ENCODE data around the gene NBEAL2. TPM values are rescaled to one million over a fixed set of nuclear protein-coding genes. Genes with fewer than 3 reads are reported as not detected.
A peak's percentile ranks its signal among the peaks of the same experiment; 100 is the strongest.
"Not testable (repeated sequence)": the region's sequence is repeated elsewhere in the genome, so short reads cannot be mapped to it uniquely, and the experiment has no call there.

The NBEAL2 gene
- total RNA-seq, 1 experiment from 2014 or later, result 0.95 TPM

GRCh38 chr3:47024932-47025331 is 45.5 kb downstream of the NBEAL2 start:
- Histone ChIP-seq H3K4me3 (no peak overlapping the region), H3K36me3 (peaks cover under 1% of the 10 kb centered on the region; the same call in 1 of the 2 replicates), H3K9me3 (replicated peaks) (no peaks in the 10 kb centered on the region), H3K27ac (no peak overlapping the region), H3K4me1 (no peaks in the 10 kb centered on the region), H3K27me3 (no peaks in the 10 kb centered on the region)
- no peak for DNase-seq

- H3K27me3 ChIP-seq; H3K9me3 ChIP-seq (replicated peaks); H3K36me3 ChIP-seq; H3K4me3 ChIP-seq; H3K4me1 ChIP-seq; DNase-seq; H3K27ac ChIP-seq: not testable (repeated sequence)
Measured at GRCh38 chr3:47026432-47026831, 47.0 kb downstream of the NBEAL2 start.

- no peak overlapping the region for H3K4me3 ChIP-seq
- H3K27ac ChIP-seq, result no peak overlapping the region
- no peaks in the 10 kb centered on the region for H3K9me3 ChIP-seq (replicated peaks)
- no peaks in the 10 kb centered on the region; the same call in 1 of the 2 replicates for H3K36me3 ChIP-seq
- H3K27me3 ChIP-seq, result no peaks in the 10 kb centered on the region
- no peak for DNase-seq
- no peaks in the 10 kb centered on the region for H3K4me1 ChIP-seq
Measured at GRCh38 chr3:47028146-47028545, 48.7 kb downstream of the NBEAL2 start.

- no peaks in the 10 kb centered on the region for H3K9me3 ChIP-seq (replicated peaks)
- H3K4me1 ChIP-seq, result no peaks in the 10 kb centered on the region
- no peak overlapping the region for H3K27ac ChIP-seq
- no peaks in the 10 kb centered on the region for H3K27me3 ChIP-seq
- H3K36me3 ChIP-seq, result no peaks in the 10 kb centered on the region; the same call in 1 of the 2 replicates
- no peak for DNase-seq
- no peak overlapping the region for H3K4me3 ChIP-seq
Measured at GRCh38 chr3:47028667-47029066, 49.2 kb downstream of the NBEAL2 start.

GRCh38 chr3:47031041-47031440 is 51.6 kb downstream of the NBEAL2 start:
- H3K27me3 ChIP-seq; H3K27ac ChIP-seq; H3K4me3 ChIP-seq; DNase-seq; H3K36me3 ChIP-seq; H3K9me3 ChIP-seq (replicated peaks); H3K4me1 ChIP-seq: not testable (repeated sequence)

- peaks cover 5% of the 10 kb centered on the region; the same call in 1 of the 2 replicates for H3K4me1 ChIP-seq
- H3K27me3 ChIP-seq, result no peaks in the 10 kb centered on the region
- H3K36me3 ChIP-seq, result peaks cover 25% of the 10 kb centered on the region
- H3K9me3 ChIP-seq (replicated peaks), result no peaks in the 10 kb centered on the region
- DNase-seq, result peak; percentile 55 to 74
- no peak overlapping the region for H3K4me3 ChIP-seq
- no peak overlapping the region for H3K27ac ChIP-seq
Measured at GRCh38 chr3:47034868-47035489, 55.5 kb downstream of the NBEAL2 start.

- H3K27me3 ChIP-seq, result no peaks in the 10 kb centered on the region
- H3K4me1 ChIP-seq, result peaks cover 5% of the 10 kb centered on the region; the same call in 1 of the 2 replicates
- H3K27ac ChIP-seq, result no peak overlapping the region
- H3K36me3 ChIP-seq, result peaks cover 31% of the 10 kb centered on the region
- DNase-seq, result peak in 1 of 2 experiments; percentile 40
- H3K4me3 ChIP-seq, result no peak overlapping the region
- H3K9me3 ChIP-seq (replicated peaks), result no peaks in the 10 kb centered on the region
Measured at GRCh38 chr3:47035645-47036044, 56.2 kb downstream of the NBEAL2 start.

GRCh38 chr3:47036145-47036544 is 56.7 kb downstream of the NBEAL2 start:
- DNase-seq, result no peak
- peaks cover 5% of the 10 kb centered on the region; the same call in 1 of the 2 replicates for H3K4me1 ChIP-seq
- H3K9me3 ChIP-seq (replicated peaks), result no peaks in the 10 kb centered on the region
- H3K4me3 ChIP-seq, result no peak overlapping the region
- H3K27ac ChIP-seq, result no peak overlapping the region
- H3K27me3 ChIP-seq, result no peaks in the 10 kb centered on the region
- H3K36me3 ChIP-seq, result peaks cover 36% of the 10 kb centered on the region

- H3K36me3 ChIP-seq, result peaks cover 42% of the 10 kb centered on the region
- not testable (repeated sequence) for H3K4me1 ChIP-seq; H3K4me3 ChIP-seq; DNase-seq; H3K27me3 ChIP-seq; H3K27ac ChIP-seq; H3K9me3 ChIP-seq (replicated peaks)
Measured at GRCh38 chr3:47037302-47037701, 57.8 kb downstream of the NBEAL2 start.

GRCh38 chr3:47041114-47041513 is 61.6 kb downstream of the NBEAL2 start:
- Histone ChIP-seq H3K27ac (no peak overlapping the region), H3K27me3 (no peaks in the 10 kb centered on the region), H3K36me3 (peaks cover 44% of the 10 kb centered on the region), H3K4me1 (peaks cover 1% of the 10 kb centered on the region; the same call in 1 of the 2 replicates), H3K9me3 (replicated peaks) (no peaks in the 10 kb centered on the region), H3K4me3 (no peak overlapping the region)
- no peak for DNase-seq

GRCh38 chr3:47042231-47042791 is 62.8 kb downstream of the NBEAL2 start:
- Histone ChIP-seq H3K27me3 (no peaks in the 10 kb centered on the region), H3K27ac (no peak overlapping the region), H3K4me1 (no peaks in the 10 kb centered on the region), H3K36me3 (peaks cover 43% of the 10 kb centered on the region), H3K9me3 (replicated peaks) (no peaks in the 10 kb centered on the region), H3K4me3 (no peak overlapping the region)
- DNase-seq, result no peak

GRCh38 chr3:47047069-47047468 is 67.6 kb downstream of the NBEAL2 start:
- Histone ChIP-seq H3K9me3 (replicated peaks) (no peaks in the 10 kb centered on the region), H3K27me3 (no peaks in the 10 kb centered on the region), H3K4me3 (no peak overlapping the region), H3K36me3 (peaks cover 15% of the 10 kb centered on the region), H3K27ac (no peak overlapping the region), H3K4me1 (no peaks in the 10 kb centered on the region)
- DNase-seq, result no peak

GRCh38 chr3:47047673-47048072 is 68.2 kb downstream of the NBEAL2 start:
- no peaks in the 10 kb centered on the region for H3K9me3 ChIP-seq (replicated peaks)
- no peaks in the 10 kb centered on the region for H3K4me1 ChIP-seq
- no peak overlapping the region for H3K4me3 ChIP-seq
- H3K27ac ChIP-seq, result no peak overlapping the region
- no peaks in the 10 kb centered on the region for H3K27me3 ChIP-seq
- H3K36me3 ChIP-seq, result peaks cover 11% of the 10 kb centered on the region
- no peak for DNase-seq

- H3K36me3 ChIP-seq, result peaks cover 7% of the 10 kb centered on the region; the same call in 1 of the 2 replicates
- no peak overlapping the region for H3K4me3 ChIP-seq
- no peaks in the 10 kb centered on the region for H3K9me3 ChIP-seq (replicated peaks)
- DNase-seq, result no peak
- H3K4me1 ChIP-seq, result no peaks in the 10 kb centered on the region
- H3K27ac ChIP-seq, result no peak overlapping the region
- no peaks in the 10 kb centered on the region for H3K27me3 ChIP-seq
Measured at GRCh38 chr3:47054412-47054811, 74.9 kb downstream of the NBEAL2 start.

- Histone ChIP-seq H3K4me3 (no peak overlapping the region), H3K9me3 (replicated peaks) (no peaks in the 10 kb centered on the region), H3K27ac (no peak overlapping the region), H3K36me3 (peaks cover 12% of the 10 kb centered on the region; the same call in 1 of the 2 replicates), H3K27me3 (no peaks in the 10 kb centered on the region), H3K4me1 (no peaks in the 10 kb centered on the region)
- DNase-seq, result no peak
Measured at GRCh38 chr3:47056705-47057104, 77.2 kb downstream of the NBEAL2 start.

- H3K27ac ChIP-seq, result no peak overlapping the region
- no peaks in the 10 kb centered on the region for H3K9me3 ChIP-seq (replicated peaks)
- no peak overlapping the region for H3K4me3 ChIP-seq
- no peak for DNase-seq
- peaks cover 15% of the 10 kb centered on the region; the same call in 1 of the 2 replicates for H3K36me3 ChIP-seq
- H3K4me1 ChIP-seq, result no peaks in the 10 kb centered on the region
- H3K27me3 ChIP-seq, result no peaks in the 10 kb centered on the region
Measured at GRCh38 chr3:47057212-47057671, 77.8 kb downstream of the NBEAL2 start.
